PC-9 (cell line): ENCODE data around the gene ZNF438. TPM values are rescaled to one million over a fixed set of nuclear protein-coding genes. Genes with fewer than 3 reads are reported as not detected.

ENCODE experiments used
- BruUV-seq: library from RNA; stranded (reverse); fragments of 400-500 nt; replicated peaks from 2 replicates; lab custom pipeline; 2021; lab: Mats Ljungman, UMichigan
- CTCF ChIA-PET: fragments of 300-600 bp; sonication (Branson Sonifier 250); formaldehyde crosslinking; loops from one replicate; lab custom pipeline; 2022; ENCODE audit warnings: antibody characterized with exemption; lab: Charles Lee
- POLR2A ChIA-PET: fragments of 300-600 bp; sonication (Branson Sonifier 250); formaldehyde crosslinking; loops from one replicate; lab custom pipeline; 2022; ENCODE audit warnings: antibody characterized with exemption; ENCODE audit not compliant: unreplicated experiment; lab: Charles Lee
- DNase-seq, 2 experiments: peaks; one replicate each; pipeline versions ENCODE4 v3.0.0 to v3.0.0-alpha.2; 2015 to 2022; ENCODE audit warnings: mixed read lengths in 1 of 2
- H2AFZ ChIP-seq: fragments of 200-600 bp; sonication (generic); 2 replicates; pipeline ENCODE4 v1.8.1; 2017; ENCODE audit warnings: antibody characterized with exemption
- H3F3A ChIP-seq: fragments of 200-600 bp; sonication (generic); 2 replicates; pipeline ENCODE4 v1.8.1; 2017; ENCODE audit warnings: antibody characterized with exemption, mild to moderate bottlenecking, low read depth; ENCODE audit not compliant: insufficient read depth
- H3K27ac ChIP-seq: fragments of 200-600 bp; sonication (generic); 2 replicates; pipeline ENCODE4 v1.6.1; 2016; ENCODE audit warnings: mixed run types
- H3K27me3 ChIP-seq: fragments of 200-600 bp; sonication (generic); 2 replicates; pipeline ENCODE4 v1.6.1; 2016; ENCODE audit warnings: low read depth, mixed run types; ENCODE audit not compliant: insufficient read depth
- H3K36me3 ChIP-seq: fragments of 200-600 bp; sonication (generic); 2 replicates; pipeline ENCODE4 v1.6.1; 2016; ENCODE audit warnings: low read depth, mixed run types
- H3K4me1 ChIP-seq: fragments of 200-600 bp; sonication (generic); replicated peaks from 2 replicates; pipeline ENCODE4 v1.6.1; 2016; ENCODE audit warnings: mixed run types; ENCODE audit not compliant: insufficient read depth
- H3K4me2 ChIP-seq: fragments of 200-600 bp; sonication (generic); 2 replicates; pipeline ENCODE4 v1.6.1; 2017; ENCODE audit warnings: mixed run types
- H3K4me3 ChIP-seq: fragments of 200-600 bp; sonication (generic); 2 replicates; pipeline ENCODE4 v1.6.1; 2016; ENCODE audit warnings: mixed run types
- H3K79me2 ChIP-seq: fragments of 200-600 bp; sonication (generic); 2 replicates; pipeline ENCODE4 v1.6.1; 2017; ENCODE audit warnings: low read depth, mixed run types
- H3K9me2 ChIP-seq: fragments of 200-600 bp; sonication (generic); 2 replicates; pipeline ENCODE4 v1.8.1; 2017; ENCODE audit warnings: mild to moderate bottlenecking; ENCODE audit not compliant: insufficient read depth
- H3K9me3 ChIP-seq: fragments of 200-600 bp; sonication (generic); 2 replicates; pipeline ENCODE4 v1.8.1; 2016; ENCODE audit warnings: low read depth; ENCODE audit not compliant: insufficient read depth
- H4K20me1 ChIP-seq: fragments of 200-600 bp; sonication (generic); 2 replicates; pipeline ENCODE4 v1.8.1; 2017; ENCODE audit not compliant: insufficient read depth
- EZH2 ChIP-seq: fragments of 200-600 bp; sonication (generic); IDR thresholded peaks from 2 replicates; pipeline ENCODE4 v1.8.0; 2017; ENCODE audit warnings: antibody characterized with exemption, low read depth
- intact Hi-C: fragments of 100-400 bp; cut with micrococcal nuclease; formaldehyde crosslinking; loops from one replicate; pipeline ENCODE4 v1.10.0; 2022; ENCODE audit not compliant: unreplicated experiment
- total RNA-seq: library from RNA; stranded (reverse); gene quantifications from 2 replicates; pipeline ENCODE4 v1.2.3, GENCODE V29; 2021
- TF ChIP-seq, protein P1 (sequence below): fragments of 200-600 bp; sonication (generic); conservative IDR thresholded peaks from 2 replicates; pipeline ENCODE4 v1.6.1; 2017; ENCODE audit warnings: mixed run types, antibody characterized with exemption, mild to moderate bottlenecking, moderate library complexity

ZNF438 gene
- total RNA-seq, 1 experiment from 2014 or later = 4.7 TPM

- no peaks in the 10 kb centered on the region for H3F3A ChIP-seq
- POLR2A ChIA-PET = interaction anchor here (0.6 kb wide), 1 partner anchor 38 kb away, joined by 3 read pairs; no protein-coding TSS in a partner anchor
- no TSS peak for BruUV-seq
- TF ChIP-seq, protein P1, sequence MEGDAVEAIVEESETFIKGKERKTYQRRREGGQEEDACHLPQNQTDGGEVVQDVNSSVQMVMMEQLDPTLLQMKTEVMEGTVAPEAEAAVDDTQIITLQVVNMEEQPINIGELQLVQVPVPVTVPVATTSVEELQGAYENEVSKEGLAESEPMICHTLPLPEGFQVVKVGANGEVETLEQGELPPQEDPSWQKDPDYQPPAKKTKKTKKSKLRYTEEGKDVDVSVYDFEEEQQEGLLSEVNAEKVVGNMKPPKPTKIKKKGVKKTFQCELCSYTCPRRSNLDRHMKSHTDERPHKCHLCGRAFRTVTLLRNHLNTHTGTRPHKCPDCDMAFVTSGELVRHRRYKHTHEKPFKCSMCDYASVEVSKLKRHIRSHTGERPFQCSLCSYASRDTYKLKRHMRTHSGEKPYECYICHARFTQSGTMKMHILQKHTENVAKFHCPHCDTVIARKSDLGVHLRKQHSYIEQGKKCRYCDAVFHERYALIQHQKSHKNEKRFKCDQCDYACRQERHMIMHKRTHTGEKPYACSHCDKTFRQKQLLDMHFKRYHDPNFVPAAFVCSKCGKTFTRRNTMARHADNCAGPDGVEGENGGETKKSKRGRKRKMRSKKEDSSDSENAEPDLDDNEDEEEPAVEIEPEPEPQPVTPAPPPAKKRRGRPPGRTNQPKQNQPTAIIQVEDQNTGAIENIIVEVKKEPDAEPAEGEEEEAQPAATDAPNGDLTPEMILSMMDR = no peak
- TF ChIP-seq EZH2 = no peak
- intact Hi-C loops = no loop called here
- CTCF ChIA-PET = no interaction called here
- no peaks in the 10 kb centered on the region for H3K79me2 ChIP-seq
- no peak overlapping the region for H2AFZ ChIP-seq
- no peak for DNase-seq
- H4K20me1 ChIP-seq = no peaks in the 10 kb centered on the region
- H3K27me3 ChIP-seq = no peaks in the 10 kb centered on the region
- H3K4me3 ChIP-seq = no peak overlapping the region
- H3K9me3 ChIP-seq = no peaks in the 10 kb centered on the region
- no peak overlapping the region for H3K27ac ChIP-seq
- H3K4me2 ChIP-seq = no peak overlapping the region
- no peaks in the 10 kb centered on the region for H3K4me1 ChIP-seq
- no peaks in the 10 kb centered on the region for H3K9me2 ChIP-seq
- no peaks in the 10 kb centered on the region for H3K36me3 ChIP-seq
Observed at GRCh38 chr10:31023558-31023957, 8.1 kb downstream of the ZNF438 start.

- no peaks in the 10 kb centered on the region for H4K20me1 ChIP-seq
- H3K27ac ChIP-seq = no peak overlapping the region
- H3K4me1 ChIP-seq = no peaks in the 10 kb centered on the region
- no peaks in the 10 kb centered on the region for H3K9me3 ChIP-seq
- intact Hi-C loops = no loop called here
- H3K36me3 ChIP-seq = no peaks in the 10 kb centered on the region
- H3K27me3 ChIP-seq = no peaks in the 10 kb centered on the region
- CTCF ChIA-PET = interaction anchor here (0.6 kb wide), 1 partner anchor 153 kb away, joined by 3 read pairs; no protein-coding TSS in a partner anchor
- BruUV-seq = no TSS peak
- H3K4me2 ChIP-seq = no peak overlapping the region
- no peak overlapping the region for H2AFZ ChIP-seq
- TF ChIP-seq, protein P1 = no peak
- TF ChIP-seq EZH2 = no peak
- H3K9me2 ChIP-seq = no peaks in the 10 kb centered on the region
- DNase-seq = no peak
- H3K4me3 ChIP-seq = no peak overlapping the region
- POLR2A ChIA-PET = interaction anchor here (0.7 kb wide), 1 partner anchor 244 kb away, joined by 4 read pairs; no protein-coding TSS in a partner anchor
- H3K79me2 ChIP-seq = no peaks in the 10 kb centered on the region
- H3F3A ChIP-seq = no peaks in the 10 kb centered on the region
Observed at GRCh38 chr10:31020209-31020608, 11.5 kb downstream of the ZNF438 start.

DNA sequence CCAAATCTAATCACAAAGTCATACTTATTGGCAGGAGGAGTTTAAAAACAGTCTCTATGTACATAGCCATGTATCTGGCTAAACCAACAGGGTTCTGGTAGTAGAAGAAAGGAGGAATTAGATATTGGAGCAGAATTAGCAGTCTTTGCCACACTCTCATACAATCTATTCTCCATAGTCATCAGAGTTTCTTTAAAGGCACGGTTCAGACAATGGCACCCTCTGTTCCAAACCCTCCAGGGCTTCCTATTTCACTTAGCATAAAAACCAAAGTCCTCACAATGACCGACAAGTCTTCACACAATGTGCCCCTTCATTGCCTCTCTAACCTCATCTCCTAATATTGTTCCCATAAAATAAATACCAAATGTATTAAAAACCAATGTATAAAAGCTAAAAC lies 12.7 kb downstream of the ZNF438 start:
- ChIA-PET CTCF (no interaction called here), POLR2A (no interaction called here)
- Histone ChIP-seq H3K79me2 (no peaks in the 10 kb centered on the region), H4K20me1 (no peaks in the 10 kb centered on the region), H3K9me3 (no peaks in the 10 kb centered on the region), H3F3A (no peaks in the 10 kb centered on the region), H2AFZ (no peak overlapping the region), H3K4me3 (no peak overlapping the region), H3K4me1 (no peaks in the 10 kb centered on the region), H3K27me3 (no peaks in the 10 kb centered on the region), H3K27ac (no peak overlapping the region), H3K4me2 (no peak overlapping the region), H3K36me3 (no peaks in the 10 kb centered on the region), H3K9me2 (no peaks in the 10 kb centered on the region)
- intact Hi-C loops = no loop called here
- TF ChIP-seq EZH2 = no peak
- TF ChIP-seq, protein P1 = no peak
- no peak for DNase-seq
- no TSS peak for BruUV-seq
